ENCODE measurements around the gene SUN5.

SUN5 gene

DNA sequence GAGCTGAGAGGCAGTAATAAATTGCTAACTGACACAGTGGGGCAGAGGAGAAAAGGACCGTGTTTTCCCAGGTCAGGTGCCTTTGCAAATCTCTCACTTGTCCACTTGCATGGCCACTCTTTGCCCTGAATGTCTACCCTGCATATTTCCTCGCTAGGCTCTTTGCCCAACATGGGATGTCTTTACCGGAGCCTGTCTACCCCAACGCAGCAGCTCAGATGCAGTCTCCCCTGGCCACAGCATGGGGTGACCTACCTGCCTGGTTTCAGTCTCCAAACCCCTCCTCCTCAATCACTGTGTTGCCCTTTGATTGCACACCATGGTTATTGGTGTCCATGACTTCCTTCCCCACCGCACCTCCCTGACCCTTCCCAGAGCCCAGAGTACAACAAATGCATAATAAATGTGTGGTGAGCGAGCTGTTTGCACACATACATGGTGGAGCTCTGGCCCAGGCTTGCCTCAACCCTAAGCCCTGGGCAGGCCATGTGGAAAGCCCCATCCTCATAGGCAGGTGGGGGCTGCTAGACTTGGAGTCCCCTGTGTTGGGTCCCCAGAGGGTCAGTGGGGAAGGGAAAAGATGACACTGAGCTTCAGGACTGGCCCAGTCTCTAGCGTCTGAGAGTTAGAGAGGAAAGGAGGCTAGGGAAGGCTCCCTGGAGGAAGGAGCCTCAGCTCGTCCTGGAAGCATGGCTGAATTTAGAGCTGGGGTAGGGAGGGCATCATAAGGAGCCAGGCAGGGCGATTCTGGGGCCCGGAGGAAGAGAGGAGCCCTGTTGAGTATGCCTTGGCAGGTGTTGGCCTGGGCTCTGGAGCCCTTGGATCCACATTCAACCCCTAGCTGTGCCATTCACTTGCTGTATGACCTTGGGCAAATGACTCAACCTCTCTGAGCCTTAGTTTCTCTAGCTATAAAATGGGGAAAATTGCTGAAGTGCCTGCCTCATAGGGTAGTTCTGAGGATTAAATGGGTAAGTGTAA lies 22.8 kb upstream of the SUN5 start:
- no peak for DNase-seq (ENCODE audit: low read depth in 1 of 2, low spot score in 1 of 2)

DNA sequence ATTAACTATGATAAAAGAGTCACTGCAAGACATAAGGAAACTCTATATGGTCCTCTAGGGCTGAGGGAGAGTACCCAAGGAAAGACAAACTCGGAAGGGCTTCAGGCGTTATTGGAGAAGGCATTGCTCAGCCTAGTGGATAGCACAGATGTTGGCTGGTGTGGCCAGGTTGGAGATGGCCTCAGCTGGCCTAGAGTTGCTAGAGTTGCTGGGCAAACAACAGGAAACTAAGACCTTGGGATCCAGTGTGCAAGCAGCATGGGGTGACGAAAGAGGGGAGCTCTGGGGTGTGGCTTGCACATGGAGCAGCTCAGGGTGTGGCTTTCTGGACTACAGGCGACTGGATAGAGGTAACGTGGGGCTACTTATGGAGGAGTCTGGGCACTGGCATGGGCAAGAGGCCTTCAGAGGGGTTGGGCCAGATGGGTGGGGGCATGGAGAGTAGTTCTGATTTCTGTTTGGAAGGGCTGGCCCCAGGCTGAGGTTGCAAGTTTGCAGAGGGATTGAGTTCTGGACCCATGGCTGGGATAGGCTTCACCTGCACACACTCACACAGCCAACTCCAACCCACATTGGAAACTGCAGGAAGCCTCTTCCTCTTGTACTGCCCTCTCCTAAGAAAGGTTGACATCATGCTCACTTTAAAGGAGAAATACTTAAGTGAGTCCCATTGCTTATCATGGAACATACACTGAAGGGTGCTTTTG lies 22.0 kb upstream of the SUN5 start:
- no peak for DNase-seq (ENCODE audit: low read depth in 1 of 2, low spot score in 1 of 2)

DNA sequence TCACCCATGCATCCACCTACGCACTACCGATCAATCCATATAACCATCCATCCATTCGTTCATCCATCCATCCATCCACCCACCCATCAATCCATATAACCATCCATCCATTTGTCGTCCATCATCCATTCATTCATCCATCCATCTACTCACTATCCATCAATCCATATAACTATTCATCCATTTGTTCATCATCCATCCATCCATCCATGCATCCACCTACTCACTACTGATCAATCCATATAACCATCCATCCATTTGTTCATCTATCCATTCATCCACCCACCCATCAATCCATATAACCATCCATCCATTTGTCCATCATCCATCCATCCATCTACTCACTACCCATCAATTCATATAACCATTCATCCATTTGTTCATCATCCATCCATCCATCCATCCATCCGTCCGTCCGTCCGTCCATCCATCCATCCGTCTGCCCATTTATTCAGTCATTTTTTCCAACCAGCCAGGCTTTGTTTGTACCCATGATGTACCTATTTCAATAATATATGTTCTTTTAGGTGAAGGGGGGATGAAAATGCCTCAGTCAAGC lies 21.2 kb upstream of the SUN5 start:
- DNase-seq (ENCODE audit: low read depth in 1 of 2, low spot score in 1 of 2) = no peak

DNA sequence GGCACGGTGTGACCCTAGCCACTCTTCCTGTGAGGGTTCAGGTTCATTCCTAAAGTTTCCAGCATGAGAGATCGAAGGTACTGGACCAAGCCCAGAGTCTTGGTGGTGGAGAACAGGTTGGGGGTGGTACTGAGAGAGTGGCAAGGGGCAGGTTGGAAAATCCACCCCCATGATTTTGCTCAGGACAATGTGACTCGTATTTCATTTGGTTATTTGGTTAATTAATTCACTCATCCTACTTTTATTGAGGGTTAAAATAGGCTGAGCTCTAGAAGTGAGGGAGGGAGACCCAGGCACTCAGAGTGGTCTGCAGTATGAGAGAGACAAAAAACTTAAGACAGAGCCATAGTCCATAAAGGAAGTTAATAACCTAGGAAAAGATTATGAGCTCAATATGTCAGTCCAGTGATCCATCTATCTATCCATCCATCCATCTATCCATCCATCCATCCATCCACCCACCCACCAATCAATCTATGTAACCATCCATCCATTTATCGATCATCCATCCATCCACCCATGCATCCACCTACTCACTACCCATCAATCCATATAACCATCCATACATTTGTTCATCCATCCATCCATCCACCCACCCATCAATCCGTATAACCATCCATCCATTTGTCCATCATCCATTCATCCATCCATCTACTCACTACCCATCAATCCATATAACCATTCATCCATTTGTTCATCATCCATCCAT lies 20.5 kb upstream of the SUN5 start:
- DNase-seq (ENCODE audit: low read depth in 1 of 2, low spot score in 1 of 2) = no peak

DNA sequence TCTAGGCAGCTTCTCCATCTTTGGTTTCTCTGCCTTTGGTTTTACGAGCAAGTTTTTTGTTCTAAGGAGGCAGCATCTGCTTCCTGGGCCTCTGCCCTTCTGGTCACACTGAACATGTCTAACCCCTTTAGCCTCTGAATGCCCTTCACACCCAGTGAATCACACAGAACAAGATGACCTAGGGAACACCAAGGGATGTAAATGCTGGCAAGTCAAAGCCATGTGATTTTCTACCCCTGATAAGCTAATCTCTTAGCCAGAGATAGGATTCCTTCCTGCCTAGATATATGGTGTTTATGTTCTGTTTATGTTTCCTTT lies 20.0 kb upstream of the SUN5 start:
- DNase-seq (ENCODE audit: low read depth in 1 of 2, low spot score in 1 of 2) = no peak

DNA sequence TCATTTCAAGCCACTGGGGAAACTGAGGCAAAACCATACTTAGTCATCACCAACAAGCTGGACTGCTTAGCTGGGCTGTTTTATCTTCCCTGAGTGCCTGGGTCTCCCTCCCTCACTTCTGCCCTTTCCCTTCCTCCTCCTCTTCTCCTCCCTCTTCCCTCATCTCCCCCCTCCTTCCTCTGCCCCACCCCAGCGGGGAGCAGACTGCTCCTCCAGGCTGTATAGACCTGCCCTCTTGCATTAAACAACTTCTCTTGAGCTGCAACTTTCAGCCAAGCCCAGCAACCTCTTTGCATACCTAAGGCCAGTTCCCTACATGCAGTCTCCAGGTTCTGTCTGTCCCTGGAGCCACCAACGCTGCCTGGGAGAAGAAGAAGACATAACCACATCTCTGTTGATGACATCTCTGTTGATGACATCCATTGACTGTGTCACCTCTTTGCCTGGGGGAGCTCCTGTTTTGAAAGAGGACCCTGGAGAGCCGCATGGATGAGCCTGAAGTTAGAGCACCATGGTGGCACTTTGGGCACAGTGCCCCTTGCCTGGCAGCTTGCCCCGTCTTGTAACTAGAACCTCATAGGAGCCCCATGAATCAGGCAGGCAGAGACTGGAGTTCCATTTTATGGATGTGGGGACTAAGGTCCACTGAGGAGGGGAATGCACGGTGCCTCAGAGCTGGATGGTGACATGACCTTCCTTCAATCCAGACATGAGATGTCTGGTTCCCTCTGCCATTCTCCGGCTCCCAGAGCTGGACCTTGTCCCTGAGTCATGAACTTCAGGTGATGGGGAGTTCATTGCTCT lies 19.4 kb upstream of the SUN5 start:
- DNase-seq (ENCODE audit: low read depth in 1 of 2, low spot score in 1 of 2) = no peak

DNA sequence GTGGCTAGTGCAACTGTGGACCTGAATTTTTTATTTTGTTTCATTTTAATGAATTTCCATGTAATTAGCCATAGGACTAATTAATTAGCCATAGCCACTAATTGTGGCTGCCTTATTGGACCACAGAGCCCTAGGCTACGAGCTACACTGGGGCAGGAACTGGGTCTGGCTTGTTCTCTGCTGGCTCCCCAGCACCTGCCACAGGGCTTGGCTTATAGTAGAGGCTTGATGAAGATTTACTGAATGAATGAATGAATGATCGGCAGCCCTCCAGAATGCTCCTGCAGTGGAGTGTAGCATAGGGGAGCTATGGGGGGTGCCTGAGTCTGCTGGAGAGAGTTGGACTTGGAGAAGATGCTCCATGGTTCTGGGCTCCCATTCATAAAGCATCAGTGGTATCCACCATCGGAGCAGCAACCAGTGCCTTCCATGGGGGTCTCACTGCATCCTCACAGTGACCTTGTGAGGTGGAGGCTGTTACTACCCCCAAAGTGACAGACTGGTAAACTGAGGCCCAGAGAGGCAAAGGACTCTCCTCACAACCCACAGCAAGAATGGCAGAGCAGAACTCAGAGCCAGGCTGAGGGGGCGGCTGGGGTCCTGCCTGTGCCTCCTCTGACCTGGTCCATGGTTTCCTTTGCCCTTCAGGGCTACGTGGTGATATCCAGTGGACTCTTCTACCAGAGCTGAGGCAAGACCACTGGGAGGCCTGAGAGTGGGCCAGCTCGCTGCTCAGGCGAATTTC lies 18.6 kb upstream of the SUN5 start:
- no peak for DNase-seq (ENCODE audit: low read depth in 1 of 2, low spot score in 1 of 2)

DNA sequence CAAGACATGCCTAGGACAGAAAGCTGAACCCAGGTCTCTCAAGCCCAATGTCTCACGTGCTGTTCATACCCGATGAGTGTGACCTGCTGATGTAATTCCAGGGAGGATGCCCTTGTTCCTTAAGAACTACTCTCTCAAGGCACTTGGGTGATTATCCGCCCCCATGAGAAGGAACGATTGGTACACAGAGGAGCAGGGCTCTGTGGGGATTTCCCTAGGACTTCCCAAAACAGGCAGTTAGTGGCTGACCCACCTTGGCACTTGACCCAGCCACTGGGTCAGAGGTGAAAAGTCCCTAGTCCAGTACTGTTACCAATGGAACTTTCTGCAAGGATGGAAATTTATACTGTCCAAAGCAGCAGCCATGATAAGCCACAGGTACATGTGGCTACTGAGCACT lies 18.1 kb upstream of the SUN5 start:
- DNase-seq (ENCODE audit: low read depth in 1 of 2, low spot score in 1 of 2) = no peak

DNA sequence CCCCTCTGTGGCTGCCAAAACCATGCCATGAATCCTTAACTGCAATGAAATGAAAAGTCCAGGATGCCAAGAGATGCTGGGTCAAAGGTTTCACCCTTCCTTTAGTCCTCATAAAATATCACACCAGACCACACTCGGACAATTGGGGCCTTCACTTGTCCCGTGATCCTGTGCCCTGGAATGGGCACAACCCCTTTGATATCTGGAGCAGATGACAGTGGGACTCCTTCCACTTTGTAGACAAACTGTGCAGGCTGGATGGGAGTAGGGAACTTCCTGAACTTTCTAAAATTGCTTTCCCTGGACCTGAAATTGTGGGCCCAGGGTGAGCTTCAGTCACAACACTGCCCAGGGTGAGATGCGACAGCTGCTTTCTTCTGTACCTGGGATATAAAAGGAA lies 17.6 kb upstream of the SUN5 start:
- DNase-seq (ENCODE audit: low read depth in 1 of 2, low spot score in 1 of 2) = no peak

DNA sequence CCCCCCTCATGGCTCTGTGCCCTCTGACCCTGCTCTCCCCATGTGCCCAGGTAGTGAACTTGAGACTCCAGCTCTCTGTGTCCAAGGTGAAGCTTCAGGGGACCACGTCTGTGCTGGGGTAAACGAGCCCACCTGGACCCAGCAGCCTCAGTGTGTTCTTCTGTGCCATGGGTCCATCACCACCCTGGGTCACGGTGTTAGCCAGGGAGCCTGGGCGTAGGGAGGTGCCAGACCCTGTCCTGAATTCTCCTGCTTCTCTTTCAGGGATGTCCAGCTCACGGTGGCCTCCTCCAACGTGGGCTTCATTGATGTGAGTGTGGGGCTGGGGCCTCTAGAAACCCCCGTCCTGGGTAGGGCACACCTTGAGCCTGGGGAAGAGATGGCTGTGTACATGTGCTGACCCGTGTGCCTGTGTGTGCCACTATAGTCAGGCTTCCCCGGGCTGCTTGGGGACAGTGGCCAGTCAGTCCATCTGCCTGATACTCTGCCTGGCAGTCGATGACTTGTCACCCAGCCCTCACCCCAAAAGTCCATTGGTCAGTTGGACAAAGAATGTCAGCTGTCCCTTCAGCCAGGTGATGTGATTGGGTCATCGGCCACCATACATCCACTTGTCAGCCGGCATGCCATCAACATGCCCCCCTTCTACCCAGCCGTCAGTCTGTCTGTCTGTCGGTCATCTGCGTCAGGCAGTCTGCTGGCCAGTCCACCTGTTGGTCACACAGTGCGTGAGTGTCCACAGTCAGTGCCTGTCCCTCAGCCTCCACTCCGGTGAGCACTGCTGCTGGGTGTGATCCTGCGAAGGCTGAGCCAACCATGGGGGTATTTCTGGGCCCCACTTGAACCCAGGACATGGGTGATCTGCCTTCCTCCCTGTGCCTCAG lies 16.3 kb upstream of the SUN5 start:
- no peak for DNase-seq (ENCODE audit: low read depth in 1 of 2, low spot score in 1 of 2)

DNA sequence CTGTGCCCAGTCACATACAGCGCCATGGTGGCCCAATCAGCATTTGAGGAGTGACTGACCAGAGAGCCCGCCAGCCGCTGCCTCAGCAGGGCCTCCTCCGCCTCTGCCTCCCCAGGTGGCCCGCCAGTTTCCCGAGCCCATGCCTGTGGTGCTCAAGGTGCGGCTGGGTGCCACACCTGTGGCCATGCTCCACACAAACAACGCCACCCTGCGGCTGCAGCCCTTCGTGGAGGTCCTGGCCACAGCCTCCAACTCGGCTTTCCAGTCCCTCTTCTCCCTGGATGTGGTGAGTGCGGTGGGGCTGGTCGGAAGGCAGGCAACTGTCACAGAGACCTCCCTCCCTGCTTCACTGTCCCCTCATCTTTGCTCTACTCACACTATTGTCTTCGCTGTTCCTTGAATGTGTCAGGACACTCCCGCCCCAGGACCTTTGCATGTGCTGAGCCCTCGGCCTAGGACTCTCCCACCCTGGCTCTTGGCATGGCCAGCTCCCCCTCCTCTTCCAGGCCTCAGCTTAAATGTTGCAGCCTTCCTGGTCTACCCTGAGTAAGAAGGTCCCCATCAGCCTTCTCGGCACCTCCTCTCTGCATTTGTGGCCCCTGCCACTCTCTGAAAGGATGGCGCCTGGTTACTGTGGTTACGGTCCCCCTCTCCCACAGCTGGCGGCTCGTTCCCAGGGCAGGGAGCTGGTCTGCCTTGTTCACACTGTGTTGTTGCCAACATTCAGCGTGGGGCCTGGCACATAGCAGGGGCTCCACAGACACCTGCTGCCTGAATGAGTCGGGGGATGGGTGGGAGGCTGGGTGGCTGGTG lies 15.4 kb upstream of the SUN5 start:
- no peak for DNase-seq (ENCODE audit: low read depth in 1 of 2, low spot score in 1 of 2)

DNA sequence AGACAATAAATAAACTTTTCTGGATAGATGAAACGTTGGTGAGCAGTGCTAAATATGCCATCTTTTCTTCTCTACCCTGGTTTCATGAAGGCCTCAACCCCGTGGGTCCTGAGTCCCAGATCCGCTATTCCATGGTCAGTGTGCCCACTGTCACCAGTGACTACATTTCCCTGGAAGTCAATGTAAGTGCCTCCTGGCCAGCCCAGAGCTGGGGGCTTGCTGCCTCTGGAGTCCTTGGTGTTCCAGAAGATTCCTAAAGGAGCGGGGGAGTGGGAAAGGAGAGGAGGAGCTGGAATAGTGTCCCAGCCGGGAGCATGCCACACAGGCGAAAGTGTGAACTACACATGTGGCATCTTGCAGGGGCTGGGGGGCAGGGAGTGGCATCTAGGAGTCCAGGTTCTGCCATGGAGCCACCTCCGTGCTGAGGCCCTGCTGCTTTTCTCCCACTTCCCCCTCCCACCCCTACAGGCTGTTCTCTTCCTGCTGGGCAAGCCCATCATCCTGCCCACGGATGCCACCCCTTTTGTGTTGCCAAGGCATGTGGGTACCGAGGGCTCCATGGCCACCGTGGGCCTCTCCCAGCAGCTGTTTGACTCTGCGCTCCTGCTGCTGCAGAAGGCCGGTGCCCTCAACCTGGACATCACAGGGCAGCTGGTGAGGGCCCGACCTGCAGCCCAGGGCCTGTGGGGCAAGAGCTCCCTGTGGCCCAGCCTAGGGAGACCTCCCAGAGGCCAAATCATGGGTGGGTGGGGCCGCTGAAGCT lies 14.1 kb upstream of the SUN5 start:
- no peak for DNase-seq (ENCODE audit: low read depth in 1 of 2, low spot score in 1 of 2)

DNA sequence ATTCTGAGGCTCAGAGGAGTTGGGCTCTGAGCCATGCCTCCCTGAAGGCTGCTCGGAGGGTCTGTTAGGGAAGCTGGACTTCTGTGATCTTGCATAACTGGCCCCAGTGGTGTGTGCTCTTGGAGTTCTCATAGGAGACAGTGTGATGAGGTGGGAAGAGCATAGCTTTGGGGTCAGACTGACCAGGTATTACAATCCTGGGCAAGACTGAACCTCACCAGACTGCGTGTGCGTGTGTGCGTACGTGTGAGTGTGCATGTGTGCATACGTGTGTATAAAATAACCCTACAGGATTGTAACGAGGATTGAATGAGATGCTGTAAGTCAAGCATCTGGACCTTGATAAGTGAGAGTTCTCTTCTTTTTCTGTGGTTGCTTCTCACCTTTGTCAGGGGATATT lies 13.3 kb upstream of the SUN5 start:
- DNase-seq (ENCODE audit: low read depth in 1 of 2, low spot score in 1 of 2) = no peak

DNA sequence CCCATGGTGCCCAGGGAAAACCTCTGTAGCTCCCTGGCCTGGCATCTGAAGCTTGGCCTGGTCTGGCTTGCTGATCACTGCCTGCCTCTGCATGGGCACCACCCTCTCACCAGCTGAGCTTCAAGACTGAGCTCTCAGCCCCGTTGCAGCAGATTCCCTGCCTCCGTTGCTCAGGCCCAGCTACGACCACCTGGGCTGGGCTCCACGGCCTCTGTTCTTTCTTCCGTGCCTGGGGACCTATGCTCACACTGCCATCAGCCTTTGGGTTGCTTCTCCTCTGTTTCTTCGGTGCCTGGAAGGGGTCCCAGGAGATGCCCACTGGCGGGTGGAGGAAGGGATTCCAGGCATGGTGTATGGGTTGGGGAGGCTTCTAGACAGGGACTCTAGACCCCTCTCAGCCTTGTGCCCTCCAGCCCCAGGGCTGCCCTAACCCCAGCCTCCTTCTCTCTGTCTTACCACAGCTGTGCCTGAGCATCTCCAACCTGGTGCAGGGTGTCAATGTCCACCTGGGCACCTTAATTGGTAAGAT lies 12.4 kb upstream of the SUN5 start:
- no peak for DNase-seq (ENCODE audit: low read depth in 1 of 2, low spot score in 1 of 2)

DNA sequence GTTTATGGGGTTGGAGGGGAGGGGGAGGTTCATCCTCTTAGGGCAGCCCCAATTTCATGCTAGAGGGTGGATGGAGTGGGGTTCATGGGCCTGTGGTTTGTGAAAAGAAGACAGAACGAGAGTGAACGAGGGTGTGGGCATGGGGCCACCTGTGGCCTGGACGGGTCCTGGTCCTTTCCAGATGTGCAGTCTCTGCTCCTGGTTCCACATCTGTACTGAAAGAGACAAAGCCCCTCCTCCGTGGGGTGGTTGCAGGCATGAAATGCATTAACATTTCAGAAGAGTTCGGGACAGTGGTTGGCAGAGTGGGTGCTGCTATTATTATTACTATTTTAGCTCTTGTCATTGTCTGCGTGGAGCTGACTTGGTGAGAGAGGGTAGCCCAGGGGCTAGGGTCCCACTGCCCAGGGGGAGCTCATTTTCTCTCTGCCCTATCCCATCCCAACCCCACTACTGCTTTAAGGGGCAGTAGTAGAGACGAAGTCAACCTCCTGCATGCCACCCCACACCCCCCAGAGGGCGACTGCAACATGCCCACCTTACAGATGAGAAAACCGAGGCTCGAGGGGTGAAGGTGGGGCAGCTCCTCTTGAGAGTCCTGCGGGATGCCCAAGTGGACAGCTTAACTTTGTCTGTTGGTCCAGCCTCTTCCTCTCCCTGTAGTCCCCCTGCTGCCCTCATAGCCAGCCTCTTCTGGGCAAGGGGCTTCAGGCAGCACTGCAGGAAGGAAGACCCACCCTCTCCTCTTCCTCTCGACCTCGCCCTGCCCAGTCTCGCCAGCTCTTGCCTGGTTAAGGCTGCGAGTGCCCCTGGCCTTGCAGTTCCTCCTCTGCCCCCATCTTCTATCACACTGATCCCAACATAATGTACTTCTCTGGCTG lies 11.7 kb upstream of the SUN5 start:
- DNase-seq (ENCODE audit: low read depth in 1 of 2, low spot score in 1 of 2) = no peak

DNA sequence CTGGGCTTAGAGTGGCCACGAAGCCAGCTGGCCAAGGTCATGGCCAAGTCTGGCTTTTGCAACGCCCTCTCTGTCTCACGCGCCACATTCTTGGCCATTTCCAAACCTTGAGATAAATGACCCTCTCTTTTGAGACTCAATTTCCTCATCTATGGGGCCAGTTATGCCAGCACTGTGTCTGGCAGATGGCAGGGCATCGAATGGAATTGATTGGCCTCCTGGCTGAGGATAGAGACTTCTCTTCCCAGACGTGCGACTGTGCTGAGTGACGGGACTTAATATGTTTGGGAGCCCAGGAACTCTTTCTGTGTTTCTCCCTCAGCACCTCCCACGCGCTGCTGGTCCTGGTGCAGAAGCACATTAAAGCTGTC lies 10.9 kb upstream of the SUN5 start:
- DNase-seq (ENCODE audit: low read depth in 1 of 2, low spot score in 1 of 2) = no peak
